HL-60/S4 treated with retinoic acid at 250 ng/mL for 4 days and 3 days (cell line): Measurements from ENCODE around the gene BAK1.

Source experiments
- in situ Hi-C: fragments of 300-500 bp; cut with MboI; formaldehyde crosslinking; loops from 2 replicates; pipeline ENCODE4 v1.7.0; 2022; ENCODE audit warnings: low sequenced_read_pairs

BAK1 gene

DNA sequence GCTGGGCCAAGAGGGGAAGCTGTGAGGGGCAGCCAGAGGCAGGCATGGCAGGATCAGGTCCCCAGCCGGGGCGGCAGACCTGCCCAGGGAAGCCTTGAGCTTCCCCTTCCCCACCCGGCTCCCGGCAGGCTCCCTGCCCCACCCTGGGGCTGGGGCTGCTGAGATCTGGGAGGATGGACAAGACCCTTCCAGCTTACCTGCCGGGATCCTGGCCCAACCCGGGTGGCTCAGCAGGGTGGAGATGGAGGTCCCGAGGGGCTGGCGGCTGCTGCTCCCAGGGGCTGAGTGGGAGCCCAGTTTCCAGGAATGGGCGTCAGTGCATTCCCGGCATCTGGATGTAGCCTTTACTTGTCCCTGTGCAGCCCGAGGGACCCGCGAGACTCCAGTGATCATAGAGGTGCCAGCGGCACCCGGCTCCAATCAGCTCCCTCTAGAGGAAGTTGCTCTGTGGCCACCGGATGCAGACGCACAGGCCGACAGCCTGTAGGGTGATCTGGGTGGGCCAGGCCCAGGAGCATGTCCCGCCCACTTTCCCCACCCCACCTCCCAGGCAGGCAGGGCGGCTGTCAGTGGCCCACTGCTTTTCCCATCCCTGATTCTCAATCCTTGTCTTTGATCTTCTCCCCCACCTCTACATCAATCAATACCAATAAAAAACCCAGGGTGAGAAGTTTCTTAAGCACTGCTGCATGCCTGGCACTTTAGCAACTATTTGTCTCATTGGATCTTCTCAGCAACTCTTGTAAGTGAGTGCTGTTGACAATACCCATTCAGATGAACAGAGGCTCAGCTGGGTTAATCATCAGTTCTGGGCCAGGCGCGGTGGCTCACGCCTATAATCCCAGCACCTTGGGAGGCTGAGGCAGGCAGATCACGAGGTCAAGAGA, at the start of gene BAK1:
BAK1 (minus strand) TSS at position 449 of the 887 bp plus-strand sequence. CDS start 2,672 bp downstream, outside the sequence.
- in situ Hi-C loops: loop anchor here (10.0 kb wide), 1 partner anchor 125 kb away; no protein-coding TSS in a partner anchor

DNA sequence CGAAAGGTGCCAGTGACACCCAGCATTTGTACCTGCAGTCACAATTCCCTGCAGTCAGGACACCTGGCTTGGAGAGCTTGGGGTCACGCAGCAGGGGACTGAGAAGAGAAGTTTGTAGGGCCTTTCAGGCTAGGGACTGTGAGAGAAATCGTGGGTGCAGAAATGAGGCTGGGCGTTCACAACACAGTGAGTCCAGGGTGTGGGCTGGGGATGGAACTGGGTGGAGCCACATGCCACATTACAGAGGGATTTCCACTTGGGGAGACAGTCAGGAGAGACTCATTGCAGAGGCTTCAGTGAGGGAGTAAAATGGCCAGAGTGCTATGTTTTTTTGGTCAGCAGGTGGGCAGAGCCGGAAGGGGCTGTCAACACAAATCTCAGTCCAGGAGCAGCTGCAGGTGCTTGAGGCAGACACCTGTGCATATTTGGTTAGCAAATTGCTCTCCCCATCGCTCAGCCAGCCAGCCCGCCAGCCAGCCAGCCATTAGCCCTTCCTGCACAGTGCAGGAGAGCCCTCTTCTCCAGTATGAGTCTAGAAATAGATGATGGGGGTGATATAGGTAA, 48.4 kb upstream of the BAK1 start:
- in situ Hi-C loops: no loop called here

DNA sequence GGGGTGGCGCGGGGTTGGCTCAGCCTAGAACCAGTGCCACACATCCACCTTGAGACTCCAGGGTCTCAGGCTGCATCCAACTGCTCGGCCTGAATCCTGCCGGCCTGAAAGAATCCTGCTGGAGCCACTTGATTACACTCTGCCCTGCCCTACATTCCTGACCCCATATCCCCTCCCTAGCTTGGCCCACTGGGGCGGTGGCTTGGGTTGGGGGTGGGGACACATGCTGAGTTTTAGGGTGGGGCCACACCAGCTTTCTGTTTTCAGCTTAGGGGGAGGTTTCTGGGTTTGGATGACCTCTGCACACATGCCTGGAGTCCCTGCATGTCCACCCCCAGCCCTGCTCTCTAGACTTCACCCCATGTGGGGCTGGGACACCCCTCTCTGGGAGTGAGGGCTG, 47.8 kb upstream of the BAK1 start:
- in situ Hi-C loops: no loop called here

DNA sequence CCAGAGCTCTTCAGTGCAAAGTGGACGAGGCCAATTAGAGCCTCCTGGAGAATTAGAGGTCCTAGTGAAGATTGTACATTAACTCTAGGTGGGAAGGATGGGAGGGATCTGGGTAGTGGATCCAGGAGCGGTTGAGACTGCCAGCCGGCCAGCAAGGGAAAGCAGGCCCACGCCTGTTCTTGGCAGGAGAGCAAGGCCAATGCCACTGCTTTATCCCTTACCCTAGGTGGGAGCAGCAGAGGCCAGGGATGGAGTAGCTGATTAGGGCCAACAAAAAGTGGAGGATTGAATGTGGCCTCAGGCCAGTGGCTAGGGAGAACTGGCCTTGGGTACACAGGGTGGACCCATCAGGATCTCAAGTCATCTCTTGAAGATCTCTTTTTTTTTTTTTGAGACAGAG, 44.8 kb upstream of the BAK1 start:
- in situ Hi-C loops: no loop called here

DNA sequence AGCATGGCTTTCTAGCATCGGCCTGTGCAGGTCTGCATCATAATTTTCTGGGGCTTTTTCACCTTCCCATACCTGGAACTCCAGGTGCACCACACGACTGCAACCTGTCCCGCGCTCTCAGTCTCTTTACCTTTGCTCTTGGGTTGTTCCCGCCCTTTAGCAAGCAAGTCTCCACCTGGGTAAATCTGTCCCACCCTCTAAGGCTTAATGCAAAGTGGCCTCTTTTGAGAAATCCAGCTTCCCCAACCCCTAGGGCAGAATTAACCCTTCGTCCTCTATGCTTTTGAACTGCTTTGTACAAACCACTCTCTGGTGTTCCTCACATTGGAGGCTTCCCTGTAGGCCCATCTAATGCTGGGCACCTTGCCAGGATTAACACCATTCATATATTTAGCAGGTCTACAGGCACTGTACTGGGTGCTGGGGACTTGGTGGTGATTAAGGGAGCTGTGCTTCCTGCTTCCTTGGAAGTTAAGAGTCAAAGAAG, 43.9 kb upstream of the BAK1 start:
- in situ Hi-C loops: no loop called here

DNA sequence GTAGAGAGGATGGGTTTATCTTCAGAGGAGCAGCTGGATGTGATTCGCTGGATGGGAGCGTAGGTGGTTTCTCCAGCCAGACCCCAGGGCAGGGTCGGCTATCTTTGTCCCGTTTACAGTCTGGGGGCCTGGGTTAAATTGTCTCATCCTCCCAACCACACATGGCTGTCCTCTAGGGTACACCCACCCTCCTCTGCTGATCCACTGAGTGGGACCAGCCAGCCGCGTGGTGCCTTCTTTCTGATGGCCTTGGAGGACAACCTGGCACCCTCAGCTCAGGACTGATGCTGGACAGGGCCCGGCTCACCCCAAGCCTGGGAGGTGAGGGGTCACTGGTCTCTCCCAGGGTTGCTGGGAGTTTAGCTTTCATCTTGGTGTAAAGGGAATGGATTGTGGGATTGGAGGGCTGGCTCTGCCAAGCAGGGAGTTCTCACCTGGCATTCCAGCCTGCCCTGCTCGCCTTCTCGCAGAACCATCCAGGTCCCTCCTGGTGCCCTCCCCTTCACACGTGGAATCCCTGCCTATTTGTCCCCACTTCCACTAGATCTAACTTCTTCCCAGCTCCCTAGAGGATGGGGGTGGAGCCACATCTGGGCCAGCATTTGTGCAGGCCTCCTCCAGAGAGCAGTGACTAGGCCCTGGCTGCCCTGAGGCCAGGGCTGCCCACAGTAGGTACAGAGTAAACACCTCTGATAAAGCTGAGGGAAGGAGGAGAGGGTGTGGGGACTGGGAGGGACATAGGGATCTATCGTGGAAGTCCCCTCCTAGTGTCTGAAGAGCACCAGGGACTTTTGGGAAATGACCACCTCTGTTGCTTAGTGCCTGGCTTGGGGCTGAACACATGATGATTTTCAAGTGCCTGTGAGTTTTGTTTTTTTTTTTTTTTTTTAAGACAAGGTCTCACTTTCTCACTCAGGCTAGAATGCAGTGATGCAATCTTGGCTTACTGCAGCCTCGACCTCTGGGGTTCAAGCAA, 42.7 kb upstream of the BAK1 start:
- in situ Hi-C loops: no loop called here

DNA sequence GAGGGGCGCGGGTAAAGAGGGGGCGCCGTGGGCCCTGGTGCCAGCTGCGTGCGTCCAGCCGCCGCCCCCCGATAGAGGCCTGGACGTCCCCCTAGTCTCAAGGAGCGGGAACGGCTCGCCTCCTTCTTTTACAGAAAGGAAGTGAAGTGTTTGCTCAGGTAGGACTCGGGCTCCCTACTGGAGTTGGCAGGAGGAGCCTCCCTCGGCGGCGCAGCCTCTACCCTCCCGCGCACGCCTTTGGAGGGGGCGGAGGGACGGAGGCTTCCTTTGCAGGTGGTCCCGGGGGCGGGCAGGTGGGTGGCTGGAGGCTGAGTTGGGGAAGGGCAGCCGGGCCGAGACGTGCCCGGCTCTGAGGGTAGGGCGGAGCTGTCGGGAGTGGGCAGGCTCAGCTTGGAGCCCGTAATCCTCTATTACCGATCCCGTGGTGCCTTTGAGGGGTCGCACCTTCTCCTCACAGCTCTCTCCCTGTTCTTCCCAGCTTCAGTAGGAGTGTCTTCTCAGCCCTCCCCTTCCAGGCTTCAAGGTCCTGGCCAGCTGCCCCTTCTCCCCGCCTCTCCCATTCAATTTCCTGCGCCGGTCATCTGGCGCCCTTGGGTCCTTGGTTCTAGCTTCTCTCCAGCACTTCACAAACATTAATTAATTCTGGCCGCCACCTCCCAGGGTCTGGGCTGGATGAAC, 41.8 kb upstream of the BAK1 start:
- in situ Hi-C loops: no loop called here

DNA sequence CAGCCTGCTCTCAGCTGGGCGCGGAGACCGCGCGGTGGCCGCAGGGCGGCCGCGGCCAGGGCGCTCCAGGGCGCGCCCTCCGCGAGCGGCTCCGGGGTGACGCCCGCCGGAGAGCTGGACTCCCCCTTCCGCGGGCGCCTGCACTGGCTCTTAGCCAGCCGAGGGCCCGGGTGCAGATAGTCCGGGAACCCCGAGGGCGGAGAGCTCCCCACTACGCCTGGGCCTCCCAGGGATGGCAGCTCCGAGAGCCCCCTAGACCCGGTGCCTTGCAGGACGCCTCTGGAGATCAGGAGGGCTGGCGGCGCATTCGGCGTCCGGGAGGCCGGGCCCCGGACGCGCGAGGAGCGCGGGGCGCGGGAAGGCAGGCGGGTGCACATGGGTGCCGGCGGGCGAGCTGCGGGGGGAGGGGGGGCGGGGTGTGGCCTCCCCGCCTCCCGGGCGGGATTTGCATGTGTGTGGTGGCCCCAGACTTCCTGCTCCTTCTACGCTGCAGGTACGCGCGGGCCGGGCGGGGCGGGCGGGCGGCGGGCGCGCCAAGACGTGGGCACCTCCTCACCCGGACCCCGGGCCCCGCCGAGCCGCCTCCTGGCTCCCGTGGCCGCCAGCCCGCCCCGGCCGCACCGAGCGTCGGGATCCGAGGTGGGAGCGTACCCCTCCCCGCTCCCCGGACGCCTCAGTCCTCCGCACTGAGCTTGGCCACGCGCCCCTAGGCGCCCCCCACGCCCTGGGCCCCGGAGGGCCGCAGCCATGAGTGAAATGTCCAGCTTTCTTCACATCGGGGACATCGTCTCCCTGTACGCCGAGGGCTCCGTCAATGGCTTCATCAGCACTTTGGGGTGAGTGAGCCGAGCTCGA, 41.0 kb upstream of the BAK1 start, which contains the start of gene ITPR3:
ITPR3 (plus strand) TSS at position 467 of the 855 bp plus-strand sequence; CDS start at position 748, 281 bp downstream.
- in situ Hi-C loops: no loop called here

DNA sequence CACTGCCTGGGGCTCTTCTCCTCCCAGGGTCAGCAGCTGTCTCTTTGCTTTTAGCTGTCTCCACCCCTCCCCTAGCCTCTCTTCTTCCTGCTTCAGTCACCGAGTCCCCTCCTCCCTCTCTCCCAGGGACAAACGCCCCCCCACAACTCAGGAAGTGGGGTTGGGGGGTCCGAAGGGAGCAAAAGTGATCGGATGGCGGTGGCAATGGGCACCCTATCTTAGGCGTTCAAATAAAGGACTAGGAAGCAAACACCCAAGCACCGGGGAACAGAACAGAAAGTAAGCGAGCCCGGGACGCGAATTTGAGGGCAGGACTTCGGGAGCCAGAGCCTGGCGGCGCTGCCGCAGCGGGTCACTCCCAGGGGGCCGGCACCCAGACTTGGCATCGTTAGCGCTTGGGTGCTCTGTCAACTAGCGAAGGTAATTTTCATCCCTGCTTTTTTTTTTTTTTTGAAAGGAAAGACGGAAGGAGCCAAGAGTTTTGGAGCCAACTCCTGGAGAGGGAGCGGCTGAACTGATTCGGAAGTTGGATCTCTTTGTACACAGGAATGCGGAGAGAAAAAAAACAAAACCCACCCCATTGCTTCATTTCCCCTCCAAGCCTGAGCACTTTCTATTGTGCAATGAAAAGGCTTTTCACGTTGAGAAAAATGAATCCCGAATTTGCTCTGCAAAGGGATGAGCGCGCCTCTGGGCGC, 40.2 kb upstream of the BAK1 start:
- in situ Hi-C loops: no loop called here

DNA sequence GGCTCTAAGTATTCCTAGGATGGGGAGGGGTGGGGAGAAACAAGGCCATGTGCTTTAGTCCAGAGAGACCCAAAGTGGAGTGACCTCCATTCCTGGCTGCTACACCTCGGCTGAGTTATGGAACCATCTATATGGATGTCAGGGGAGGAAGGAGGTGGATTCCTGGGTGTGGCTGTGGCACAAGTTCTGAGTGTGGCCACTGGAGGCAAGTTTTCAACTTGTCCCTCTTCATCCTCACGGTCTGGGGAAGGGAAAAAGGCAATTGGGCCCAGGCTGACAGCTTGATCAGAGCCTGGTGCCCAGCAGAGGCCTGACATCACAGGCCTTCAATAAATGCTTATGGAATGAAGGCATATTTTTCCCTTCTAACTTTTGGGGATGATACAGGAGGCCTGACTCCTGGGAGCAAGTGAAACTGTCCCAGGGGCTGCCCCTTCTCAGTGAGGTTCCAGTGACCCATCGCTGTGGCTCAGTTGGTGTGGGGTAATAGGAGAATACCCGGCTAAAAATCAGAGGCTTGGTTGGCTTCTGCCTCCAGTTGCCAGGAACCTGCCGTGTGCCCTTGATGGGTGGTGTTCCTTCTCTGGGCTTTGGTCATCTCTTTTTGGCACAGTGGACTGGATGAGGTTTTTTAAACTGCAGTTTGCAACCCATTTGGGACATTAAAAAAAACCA, 39.2 kb upstream of the BAK1 start:
- in situ Hi-C loops: no loop called here

DNA sequence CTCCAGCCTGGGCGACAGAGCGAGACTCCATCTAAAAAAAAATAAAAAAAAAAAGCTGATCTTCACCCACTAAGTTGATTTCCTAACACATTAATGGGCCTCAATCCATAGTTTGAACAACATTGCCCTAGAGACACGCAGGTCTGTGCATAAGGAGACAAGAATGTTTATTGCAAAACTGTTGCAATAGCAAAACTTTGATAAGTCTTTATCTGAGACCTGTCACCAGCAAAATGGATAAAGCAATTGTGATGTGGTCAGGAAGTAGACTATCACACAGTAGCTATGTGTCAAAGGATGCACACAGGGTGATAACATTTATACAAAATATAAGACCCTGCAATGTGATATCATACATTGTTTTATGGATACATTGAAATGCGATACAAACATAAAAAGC, 36.8 kb upstream of the BAK1 start:
- in situ Hi-C loops: no loop called here

DNA sequence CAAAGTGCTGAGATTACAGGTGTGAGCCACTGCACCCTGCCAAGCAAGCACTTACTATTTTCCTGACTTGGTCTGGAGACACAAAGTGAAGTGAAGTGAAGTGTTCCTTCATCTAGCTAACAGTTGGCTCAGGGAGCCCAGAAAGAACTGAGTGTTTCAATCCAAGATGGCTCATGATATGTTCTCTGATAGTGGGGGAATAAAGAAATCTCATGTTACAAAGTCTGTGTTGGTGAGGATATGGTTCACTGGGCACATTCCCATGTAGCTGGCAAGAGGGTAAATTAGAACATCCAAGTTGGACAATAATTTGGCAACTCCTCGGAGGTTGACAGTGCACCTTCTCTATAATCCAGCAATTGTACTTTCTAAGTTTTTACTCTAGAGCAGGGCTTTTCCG, 36.0 kb upstream of the BAK1 start:
- in situ Hi-C loops: no loop called here

DNA sequence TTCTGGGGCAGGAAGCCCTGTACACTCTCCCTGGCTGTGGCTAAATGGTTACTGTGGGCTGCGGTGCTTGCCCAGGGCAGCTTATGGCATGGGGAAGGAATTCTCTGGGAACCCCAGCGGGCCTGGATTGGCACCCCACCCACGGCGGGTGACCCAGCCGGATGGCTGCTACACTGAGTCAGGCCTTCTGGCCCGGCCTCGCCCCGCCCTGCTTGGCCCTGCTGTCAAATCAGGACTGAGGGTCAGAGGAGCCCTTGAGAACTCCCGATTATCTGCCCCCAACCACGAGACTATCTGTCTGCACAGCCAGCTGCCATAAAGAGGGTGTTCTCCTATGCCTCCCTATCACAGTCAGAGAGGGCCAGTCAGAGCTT, 33.7 kb upstream of the BAK1 start:
- in situ Hi-C loops: no loop called here

DNA sequence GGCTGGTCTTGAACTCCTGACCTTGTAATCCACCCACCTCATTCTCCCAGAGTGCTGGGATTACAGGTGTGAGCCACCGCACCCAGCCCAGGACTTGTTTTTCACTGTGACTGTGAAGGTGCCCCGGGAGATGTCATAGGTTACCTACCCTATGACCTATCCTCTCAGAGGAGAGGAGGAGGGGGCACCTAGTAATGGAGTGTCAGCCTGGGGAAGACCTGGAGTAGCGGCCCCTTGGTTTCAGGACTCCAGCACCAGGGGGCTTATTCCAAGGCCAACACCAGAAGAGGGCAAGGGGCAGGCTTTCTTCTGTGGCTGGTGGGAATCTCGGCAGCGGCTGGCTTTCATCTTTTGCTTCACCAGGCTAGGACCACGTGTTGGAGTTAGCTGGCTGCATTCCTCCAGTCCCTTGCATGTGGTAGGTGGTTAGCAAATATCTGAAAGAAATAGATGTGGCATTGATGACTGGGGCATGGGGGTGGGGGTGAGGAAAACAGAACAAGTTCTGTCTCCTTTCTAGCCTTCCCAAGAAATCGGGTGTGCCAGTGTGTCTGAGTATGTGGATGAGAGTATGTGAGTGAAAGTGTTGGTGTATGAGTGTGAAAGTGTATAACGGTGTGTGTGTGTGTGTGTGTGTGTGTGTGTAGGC, 33.2 kb upstream of the BAK1 start:
- in situ Hi-C loops: no loop called here

DNA sequence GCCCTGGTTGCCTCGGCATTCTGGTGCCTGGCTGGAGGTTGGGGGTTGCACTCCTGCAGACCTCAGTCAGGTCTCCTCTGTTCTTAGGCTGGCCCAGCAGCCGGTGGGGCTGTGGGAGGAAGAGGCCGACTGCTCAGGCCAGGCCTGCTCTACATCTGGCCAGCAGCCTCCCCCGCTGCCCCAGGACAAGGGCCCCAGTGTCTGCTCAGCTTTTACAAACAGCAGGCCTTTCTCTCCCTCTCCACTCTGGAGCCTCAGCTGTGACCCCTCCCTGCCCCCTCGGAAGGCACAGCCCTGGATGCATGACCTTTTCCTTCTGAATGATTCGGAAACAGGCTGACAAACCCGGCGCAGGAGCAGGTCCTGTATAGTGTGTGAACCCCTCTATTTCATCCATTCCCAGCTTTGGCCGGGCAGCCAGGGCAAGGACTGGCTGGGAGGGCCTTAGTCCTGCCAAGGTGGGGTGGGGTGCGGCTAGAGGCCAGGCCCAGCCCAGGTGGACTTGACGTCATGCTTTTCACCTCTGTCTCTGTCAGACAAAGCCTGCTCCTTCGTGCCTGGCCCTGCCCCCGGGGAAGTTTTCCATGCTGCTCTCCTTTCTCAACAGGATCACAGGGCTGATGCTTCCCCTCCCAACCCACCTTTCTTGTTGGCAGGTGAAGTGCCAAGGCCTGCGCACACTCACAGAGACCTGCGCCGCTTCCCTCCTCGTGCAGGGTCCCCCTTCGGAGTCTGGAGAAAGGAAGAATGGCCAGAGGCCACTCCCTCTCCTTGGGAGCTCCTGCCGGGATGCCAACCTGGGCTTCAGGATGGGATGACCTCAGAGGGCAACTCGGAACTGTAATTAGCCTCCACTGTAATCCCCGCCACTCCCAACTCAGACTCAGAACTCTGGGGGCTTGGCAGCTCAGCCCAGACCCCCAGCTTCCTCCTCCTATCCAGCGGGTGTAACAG, 31.0 kb upstream of the BAK1 start:
- in situ Hi-C loops: no loop called here

DNA sequence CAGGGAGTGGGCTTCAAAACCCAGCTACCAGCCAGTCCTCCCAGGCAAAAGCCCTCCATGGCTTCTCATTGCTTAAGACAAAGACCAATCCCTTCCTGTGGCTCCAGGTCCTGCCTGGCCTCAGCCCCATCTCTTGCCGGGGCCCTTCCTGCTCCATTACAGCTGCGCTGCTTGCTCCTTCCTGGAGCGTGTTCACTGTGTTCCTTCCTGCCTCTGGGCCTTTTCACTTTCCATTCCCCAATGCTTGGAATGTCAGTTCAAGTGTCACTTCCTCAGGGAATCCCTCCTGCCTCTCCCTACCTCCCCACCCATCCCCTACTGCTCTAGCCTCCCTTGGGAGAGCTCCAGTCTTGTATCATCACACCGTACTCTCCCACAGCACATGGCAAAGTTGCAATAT, 30.0 kb upstream of the BAK1 start:
- in situ Hi-C loops: no loop called here

DNA sequence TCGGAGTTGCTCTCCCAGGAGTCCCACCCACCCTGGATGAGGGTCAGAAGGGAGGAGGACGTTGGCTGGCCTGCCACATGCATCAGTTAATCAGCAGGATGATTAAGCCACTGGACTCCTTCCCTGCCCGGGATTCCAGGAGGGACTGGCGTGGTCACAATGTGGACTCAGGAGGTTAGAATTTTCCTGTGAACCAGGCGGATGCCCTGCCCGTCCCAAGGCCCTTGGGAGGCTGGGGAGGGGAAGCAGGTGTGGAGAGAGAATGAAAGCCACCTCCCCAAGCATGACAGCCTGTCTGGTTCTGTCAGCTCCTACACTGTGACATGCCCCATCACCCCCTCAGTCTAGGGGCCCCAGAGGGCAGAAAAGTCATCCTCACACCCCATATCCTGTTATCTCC, 29.5 kb upstream of the BAK1 start:
- in situ Hi-C loops: no loop called here
